HFF-Myc (cell line): ENCODE results near the gene DAAM1.

ENCODE experiments used
- DNase-seq: peaks from one replicate; pipeline ENCODE4 v3.0.0-alpha.2; 2011; ENCODE audit warnings: low read depth; ENCODE audit errors: extremely low read depth
- H3K4me3 ChIP-seq: replicated peaks from 2 replicates; pipeline ENCODE4 v1.5.1; 2011; ENCODE audit warnings: low read depth, mild to moderate bottlenecking, control low read depth, low read length
- TF ChIP-seq, protein P1 (sequence below): IDR thresholded peaks from 2 replicates; pipeline ENCODE4 v1.5.1; 2012; ENCODE audit warnings: mild to moderate bottlenecking, low read depth, low read length, control low read depth; ENCODE audit errors: missing control alignments

The DAAM1 gene

DNA sequence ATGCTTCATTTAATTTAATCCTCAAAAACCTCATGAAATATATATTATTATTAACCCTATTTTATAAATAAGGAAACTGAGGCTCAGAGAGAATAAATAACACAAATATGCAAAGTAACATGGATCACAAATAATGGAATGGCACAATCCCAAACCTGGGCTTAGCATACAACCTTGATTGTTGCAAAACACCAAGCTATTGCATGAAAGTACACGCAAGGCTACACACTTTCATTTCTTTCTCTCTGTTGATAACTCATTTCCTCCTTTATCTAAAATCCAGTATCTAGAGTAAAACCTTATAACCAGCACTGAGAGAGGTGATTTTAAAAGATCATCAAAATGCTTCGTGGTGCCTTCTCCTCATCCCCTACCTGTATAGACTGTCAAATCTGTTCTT, 2.8 kb upstream of the DAAM1 start:
- TF ChIP-seq, protein P1, sequence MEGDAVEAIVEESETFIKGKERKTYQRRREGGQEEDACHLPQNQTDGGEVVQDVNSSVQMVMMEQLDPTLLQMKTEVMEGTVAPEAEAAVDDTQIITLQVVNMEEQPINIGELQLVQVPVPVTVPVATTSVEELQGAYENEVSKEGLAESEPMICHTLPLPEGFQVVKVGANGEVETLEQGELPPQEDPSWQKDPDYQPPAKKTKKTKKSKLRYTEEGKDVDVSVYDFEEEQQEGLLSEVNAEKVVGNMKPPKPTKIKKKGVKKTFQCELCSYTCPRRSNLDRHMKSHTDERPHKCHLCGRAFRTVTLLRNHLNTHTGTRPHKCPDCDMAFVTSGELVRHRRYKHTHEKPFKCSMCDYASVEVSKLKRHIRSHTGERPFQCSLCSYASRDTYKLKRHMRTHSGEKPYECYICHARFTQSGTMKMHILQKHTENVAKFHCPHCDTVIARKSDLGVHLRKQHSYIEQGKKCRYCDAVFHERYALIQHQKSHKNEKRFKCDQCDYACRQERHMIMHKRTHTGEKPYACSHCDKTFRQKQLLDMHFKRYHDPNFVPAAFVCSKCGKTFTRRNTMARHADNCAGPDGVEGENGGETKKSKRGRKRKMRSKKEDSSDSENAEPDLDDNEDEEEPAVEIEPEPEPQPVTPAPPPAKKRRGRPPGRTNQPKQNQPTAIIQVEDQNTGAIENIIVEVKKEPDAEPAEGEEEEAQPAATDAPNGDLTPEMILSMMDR = no peak
- no peak for DNase-seq
- no peak overlapping the region for H3K4me3 ChIP-seq

DNA sequence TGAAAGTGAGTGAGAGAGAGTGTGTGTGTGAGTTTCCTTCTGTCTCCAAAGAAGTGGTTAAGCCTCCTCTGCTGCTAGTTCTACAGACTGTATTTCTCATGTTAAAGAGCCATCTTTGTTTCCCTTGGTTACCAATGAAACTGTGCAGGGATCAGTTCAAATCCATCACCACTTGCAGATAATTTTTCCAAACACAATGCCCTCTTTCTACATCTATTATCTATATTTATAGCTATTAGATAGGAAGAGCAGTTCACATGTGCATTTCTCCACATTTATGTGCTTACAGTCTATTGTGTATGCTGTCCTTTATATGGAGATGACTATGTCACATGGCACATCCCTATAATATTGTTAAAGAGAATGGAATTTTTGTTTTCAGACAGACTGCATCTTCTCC, 2.2 kb upstream of the DAAM1 start:
- DNase-seq = no peak
- TF ChIP-seq, protein P1 = no peak
- H3K4me3 ChIP-seq = no peak overlapping the region

DNA sequence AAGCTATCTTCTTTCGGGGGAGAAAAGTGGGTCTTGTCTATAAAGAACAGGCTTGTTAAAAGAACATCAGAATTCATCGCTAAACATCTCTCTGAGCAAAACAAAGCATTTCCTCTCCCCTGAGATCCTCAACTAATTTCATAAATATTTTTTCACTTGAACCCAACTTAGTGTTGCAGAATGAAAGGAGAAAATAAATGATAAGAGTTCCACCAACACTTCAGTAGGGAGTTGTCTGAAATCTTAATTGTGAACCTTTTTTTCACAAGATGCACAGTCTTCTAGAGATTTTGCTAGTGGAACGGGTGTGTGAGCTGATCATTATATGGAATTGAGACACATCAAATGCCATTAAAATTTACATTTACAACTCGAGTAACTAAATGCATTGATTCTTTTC, 1.3 kb upstream of the DAAM1 start:
- TF ChIP-seq, protein P1 = no peak
- H3K4me3 ChIP-seq = no peak overlapping the region
- DNase-seq = no peak

DNA sequence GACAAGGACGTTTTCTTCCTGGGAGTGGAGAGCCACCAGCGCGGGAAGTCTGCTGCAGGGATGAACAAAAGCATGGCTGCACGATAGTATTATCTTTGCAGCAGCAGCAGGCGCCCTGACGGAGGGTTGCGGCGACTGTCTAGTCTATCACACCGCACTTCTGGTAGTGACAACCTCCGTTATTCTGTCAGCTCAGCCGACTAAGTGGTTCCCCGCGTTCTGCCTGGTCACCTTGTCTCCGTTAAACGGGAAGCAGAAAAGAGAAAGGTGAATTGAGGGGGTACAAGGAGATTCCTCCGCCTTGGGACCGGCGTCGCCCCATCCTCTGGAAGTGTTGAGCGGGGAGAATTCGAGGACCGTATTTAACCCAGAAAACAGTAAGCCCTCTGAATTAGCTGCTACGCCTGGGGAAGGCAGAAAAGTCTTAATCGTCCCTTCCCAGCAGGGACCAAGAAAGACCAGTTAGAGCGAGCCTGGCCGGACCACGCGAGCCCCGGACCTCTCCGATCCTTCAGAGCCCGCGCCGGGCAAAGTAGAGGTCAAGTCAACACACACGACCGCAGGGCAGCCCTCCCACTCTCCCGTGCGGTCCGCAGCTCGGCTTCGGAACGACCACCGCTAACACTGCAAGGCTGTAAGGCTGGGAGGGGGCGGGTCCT, 536 bp upstream of the DAAM1 start:
- TF ChIP-seq, protein P1 = no peak
- DNase-seq = no peak
- H3K4me3 ChIP-seq = peak overlapping the region; percentile 81

DNA sequence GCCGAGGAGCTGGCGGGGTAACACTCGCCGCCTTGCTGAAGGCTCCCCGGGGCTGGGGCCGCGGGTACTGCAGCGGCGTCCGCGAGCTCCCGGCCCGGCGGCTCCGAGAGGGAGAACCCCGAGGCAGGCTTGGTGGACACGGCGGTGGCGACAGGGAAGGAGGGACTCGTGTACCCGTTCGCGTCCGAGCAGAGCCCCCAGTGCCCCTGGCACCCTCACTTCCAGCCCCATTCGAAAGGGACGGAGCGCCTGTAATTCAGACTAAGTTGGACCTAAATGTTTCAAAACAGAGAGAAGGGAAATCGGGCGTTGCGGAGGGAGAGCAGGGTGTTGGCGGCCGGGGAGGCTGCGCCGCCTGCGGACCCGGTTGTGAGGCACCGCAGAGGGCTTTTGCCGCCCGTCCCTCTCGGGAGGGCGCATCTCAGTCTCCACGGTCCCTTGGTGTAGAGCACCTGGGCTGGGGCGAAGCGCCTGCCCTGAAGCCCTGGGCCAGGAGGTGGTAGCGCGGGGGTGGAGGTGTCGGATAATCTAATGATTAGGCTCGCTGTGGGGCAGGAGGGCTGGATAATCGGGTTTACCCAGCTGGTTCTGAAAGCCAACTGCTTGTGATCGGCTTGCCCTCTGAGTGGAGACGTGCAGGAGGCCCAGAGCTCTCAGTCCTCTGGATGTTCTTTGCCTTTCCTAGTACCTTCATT, 771 bp downstream of the DAAM1 start:
- no peak for DNase-seq
- peak overlapping the region; percentile 81 for H3K4me3 ChIP-seq
- TF ChIP-seq, protein P1 = no peak

DNA sequence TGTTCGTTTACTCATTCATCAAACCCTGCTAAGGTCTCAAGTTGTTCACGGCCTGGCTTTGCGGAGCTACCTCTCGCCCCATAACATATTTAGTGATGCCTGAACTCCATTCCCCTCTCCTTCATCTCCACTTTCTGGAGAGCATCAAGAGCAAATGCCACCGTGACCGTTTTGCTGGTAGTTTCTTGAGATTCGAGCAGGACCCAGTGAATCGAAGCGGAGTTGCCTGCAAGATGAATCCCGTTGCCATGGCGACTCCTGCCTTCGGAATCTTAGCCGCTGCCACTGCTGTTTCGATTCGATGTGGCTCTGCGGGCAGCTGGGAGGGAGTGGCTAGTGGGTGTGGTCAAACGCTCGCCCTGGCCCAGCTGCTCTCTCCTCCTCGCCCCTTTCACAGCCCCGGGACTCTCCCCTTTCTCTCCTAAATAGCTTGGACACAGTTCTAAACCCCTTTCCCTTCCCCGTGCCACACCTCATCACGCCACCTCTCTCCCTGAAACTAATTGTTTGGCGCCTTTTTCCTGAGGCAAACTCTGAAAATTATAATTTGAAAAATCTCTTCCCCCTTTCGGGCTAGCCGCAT, 1.4 kb downstream of the DAAM1 start:
- H3K4me3 ChIP-seq = peak overlapping the region; percentile 81
- peak; percentile 53 for DNase-seq
- TF ChIP-seq, protein P1 = no peak
